Fibroblast of skin of right quadriceps (primary cell): ENCODE results near the gene CACNG4.
A peak's percentile ranks its signal among the peaks of the same experiment; 100 is the strongest.

Experiments used
- DNase-seq: peaks from one replicate; pipeline ENCODE4 v3.0.0-alpha.2; 2013

The CACNG4 gene

DNA sequence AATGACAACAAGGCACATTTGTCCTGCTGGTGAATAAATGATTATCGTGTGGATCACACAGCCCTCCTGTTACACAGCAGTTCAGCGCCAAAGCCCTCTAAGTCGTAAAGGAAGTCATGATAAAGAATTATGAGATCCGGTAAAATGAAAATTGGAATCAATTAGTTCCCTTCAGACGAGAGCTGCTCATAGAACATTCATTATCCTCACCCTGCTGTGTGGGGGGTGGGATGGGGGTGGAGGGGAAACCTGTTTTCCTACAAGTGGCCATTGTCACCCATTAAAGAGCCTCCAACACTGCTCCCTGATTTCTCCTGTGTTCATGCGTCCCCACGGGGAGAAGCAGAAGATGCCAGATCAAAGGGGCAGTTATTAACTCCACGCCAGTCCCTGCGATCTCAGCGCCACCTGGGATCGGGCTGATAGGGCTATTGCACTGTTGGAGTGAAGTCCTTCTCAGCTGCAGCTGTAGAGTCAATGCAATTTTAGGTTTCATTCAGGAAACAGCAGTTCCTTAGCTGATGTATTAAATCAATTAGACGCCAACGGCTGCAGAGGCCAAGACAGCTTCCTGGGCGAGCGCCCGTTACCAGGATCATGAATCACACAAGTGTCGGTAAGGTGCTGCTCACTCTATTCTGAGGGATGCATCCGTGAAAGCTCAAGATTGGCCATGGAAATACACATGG, 19.2 kb upstream of the CACNG4 start:
- DNase-seq, result peak; percentile 57

DNA sequence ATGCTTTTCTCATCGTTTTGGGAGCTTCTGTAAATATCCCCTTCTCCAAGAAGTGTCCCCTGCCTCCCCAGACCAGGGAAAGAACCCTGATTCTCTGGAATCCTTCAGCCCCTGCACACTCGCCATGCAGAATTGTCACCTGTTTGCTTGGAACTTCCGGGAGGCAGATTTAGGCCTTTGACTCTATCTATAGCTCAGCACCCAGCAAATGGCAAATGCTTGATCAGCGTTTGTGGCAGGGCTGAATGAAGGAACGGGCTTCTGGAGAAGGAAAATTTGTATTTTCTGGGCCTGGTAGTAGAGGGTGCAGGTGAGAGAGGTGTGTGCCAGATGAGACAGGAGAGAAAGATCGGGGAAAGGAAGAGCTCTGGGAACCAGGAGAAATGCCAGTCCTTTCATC, 18.3 kb upstream of the CACNG4 start:
- no peak for DNase-seq

DNA sequence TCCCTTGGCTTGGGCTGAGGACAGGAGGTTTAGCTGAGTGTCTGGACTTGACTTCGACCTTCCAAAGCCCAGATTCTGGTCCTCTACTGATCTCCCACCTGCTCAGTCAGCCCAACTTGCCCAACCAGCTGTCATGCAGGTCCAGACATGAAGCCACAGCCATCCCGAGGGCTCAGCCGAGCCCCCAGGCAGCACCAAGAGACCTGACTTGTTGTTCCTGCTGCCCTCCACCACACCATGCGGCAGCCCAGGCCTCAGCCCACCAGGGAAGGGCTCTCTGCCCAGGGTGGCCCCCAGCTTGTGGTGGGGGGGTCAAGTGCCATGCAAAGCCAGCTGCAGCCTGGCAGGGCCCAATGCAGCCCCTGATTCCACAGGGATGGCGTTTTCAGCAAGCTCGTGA, 17.2 kb upstream of the CACNG4 start:
- no peak for DNase-seq

DNA sequence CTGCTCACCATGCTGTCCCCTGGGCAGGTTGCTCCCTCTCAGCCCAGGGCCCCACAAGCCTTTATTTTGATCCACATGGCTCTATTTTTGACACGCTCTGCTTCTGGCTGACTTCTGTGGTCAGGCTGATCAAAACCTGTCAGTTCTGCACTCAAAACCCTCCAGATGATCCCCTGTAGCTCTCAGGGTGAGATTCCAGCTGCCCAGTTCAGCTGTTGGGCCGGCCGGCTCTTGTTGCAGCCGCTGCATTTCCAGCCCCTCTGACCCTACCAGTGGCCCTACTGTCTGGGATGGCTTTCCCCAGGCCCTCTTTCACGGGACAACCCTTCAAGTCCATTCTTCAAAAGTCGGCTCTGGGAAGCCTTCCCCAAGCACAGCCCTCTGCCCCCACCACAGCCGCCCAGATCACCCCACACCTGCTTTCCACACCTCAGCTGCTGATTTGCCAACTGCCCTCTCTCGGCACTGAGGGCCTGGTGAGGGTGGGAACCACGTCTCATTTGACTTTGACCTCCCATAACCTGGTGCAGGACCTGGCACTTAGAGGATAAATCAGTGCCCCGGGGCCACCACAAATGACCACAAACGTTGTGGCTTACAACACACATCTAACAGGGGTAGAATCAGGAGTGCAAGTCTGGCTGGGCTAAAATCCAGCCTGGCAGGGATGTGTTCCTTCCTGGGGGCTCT, 16.3 kb upstream of the CACNG4 start:
- DNase-seq, result no peak

DNA sequence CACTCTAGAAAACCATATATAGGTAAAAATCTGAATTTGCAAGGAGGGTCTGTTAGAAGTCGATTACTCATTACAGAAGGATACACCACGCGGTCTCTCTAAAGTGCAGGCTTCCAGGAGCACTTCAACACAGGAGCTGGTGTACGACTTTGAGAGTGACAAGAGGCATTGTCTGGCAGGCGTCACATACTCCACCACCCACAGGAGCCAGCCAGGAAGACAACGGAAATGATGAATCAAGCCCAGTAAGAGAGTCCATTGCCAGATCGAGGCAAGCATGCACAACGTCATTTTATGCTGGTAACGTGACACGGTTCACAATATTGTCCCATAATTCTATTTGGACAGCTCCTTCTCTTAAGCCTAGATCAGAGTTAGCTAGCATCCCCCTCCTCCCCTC, 15.0 kb upstream of the CACNG4 start:
- peak; percentile 30 for DNase-seq

DNA sequence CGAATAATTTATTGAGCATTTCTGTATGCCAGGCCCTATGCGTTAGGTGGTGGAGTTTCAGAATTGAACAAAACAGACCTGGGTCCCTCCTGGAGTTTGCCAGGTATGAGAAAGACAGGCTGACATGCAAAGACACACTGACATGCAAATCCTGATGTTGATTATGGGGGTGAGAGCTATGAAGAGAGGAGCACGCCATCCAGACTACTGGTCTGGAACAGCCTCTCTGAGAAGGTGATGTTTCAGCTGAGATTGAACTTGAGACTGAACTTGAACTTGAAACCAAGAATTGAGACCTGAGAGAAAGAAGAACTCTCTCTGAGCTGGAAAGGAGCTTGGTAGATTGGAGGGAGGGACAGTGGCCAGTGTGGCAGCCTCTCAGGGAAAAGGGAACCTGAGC, 14.2 kb upstream of the CACNG4 start:
- DNase-seq, result no peak

DNA sequence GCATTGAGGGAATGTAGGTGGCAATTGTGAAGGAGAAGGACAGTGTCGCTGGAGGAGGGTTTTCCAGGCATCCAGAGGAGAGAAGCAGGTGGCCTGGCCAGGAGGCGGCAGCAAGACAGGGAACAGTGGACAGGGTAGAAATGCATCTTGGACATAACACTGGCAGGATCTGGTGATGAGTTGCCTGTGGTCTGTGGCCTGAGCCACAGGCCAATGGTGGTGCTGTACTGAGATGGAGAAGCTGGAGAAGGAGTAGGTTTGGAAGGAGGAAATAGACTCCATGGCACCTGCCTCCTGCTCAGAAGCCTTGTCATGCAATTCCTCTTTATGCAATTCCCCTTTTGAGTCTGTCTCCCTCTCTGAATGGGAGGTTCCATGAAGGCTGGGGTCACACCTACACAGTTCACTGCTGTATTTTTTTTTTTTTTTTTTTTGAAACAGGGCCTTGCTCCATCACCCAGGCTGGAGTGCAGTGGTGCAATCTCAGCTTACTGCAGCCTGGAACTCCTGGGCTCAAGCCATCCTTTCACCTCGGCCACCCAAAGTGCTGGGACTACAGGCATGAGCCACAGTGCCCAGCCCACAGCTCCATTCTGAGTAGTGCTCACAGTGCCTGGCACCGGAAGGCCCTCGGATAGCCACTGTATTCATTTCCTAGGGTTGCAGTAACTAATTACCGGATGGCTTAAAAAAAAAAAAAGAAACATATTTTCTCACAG, 13.5 kb upstream of the CACNG4 start:
- DNase-seq, result no peak

DNA sequence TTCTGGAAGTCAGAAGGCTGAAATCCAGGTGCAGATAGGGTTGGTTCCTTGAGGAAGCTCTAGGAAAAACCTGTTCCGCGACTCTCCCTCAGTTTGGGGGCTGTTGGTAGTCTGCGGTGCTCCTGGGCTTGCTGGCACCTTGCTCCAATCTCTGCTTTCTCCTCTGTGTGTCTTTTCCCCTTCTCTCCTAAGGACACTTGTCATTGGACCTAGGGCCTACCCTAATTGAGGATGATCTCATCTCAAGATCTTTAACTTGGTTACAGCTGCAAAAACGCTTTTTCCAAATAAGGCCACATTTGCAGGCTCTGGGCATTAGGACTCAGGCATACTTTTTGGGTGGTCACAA, 12.9 kb upstream of the CACNG4 start:
- no peak for DNase-seq

DNA sequence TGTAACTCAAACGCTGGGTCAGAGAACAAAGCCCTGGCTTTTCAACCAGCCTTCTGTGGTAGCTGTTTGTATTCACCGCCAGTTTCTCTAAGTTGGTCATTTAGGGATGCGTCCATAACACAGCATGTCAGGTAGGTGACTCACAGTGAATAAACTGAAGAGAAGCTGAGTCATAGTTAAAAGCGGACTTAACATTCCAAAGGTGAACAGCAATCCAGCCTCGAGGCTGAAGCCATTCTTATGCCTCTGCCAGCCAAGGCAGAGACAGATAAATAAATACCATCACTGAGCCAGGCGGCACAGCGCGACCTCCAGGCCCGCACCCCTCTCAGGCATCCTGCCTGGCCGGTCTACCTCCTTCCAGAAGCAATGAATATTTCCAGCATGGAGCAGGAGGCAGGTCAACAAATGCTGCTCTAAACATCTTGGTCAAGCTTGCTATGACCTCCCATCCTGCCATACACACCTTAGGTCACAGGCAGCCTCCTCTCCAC, 12.4 kb upstream of the CACNG4 start:
- DNase-seq, result peak; percentile 83

DNA sequence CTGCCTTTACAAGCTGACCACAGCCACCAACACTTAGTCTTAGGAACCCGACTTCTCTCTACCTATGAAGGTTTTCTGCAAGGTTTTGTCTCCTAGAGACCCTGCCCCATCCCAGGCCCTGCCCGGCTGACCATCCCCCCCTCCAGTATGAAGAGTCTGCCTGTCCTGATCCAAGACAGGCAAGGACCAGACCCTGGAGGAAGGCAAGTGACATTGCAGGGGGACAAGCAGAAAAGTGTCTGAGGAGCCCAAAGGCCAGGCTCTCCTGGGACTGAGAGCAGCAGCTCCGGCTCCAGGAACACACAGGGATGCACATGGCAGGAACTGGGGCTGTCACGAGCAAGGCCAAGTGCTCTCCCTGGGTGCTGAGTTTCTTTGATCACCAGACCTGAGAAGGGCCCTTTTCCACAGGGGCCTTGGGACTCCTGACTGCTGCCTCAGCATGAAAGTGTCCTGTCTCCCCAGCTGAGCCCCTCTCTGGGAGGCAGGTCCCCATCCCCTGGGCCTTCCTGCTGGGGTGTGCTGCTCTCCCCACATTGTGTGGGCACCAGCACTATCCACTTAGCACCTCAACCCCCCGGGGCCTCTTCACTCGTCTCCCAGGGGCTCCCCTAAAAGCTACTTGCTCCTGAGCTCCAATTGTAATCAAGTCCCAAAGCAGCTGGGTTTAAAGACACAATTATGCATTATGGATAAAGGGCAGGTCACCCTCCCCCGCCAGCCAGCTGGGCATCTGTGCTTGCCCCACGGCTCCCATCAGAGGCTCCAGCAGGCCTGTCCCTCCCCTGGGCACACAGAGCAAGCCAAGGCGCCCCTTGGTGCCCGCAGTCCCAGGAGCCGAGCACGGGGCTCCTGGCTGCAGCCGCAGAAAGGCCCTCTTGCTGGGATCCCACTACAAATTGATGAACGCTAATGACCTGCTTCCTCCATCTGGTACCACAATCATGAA, 11.6 kb upstream of the CACNG4 start:
- no peak for DNase-seq

DNA sequence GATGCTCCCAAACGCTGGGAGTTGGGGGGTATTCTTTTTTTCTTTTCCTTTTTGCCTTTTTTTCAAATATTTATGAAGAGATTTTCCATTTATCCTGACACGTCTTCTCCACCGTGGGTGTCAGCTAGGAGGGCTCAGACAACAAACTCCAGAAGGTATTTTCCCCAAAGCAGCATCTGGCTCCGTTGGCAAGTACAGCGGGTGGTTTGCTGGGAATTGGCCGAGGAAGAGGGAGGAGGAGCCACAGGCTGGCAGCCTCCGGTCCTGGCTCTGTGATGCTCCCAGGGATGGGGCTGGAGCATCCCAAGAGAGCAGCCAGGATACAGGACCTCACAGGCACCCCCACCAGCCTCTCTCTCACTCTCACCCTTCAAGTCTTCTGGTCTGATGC, 10.9 kb upstream of the CACNG4 start:
- no peak for DNase-seq

DNA sequence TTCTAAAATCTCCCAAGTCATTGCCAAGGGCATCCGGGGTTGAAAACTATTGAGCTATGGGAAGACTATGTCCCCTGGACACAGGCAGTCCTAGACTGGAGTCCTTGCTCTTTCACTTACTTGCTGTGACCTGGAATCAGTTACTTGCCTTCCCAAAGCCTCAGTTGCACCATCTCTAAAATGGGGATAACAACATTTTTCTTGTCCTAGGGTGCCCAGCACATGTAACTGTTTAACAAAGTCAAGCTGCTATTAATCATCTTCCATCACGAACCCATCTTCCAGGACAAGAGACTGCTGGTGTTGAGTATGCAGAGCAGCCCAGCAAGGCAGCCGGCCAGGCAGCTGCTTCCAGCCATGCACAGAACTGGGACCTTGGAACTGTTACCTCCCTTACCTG, 9.9 kb upstream of the CACNG4 start:
- DNase-seq, result no peak

DNA sequence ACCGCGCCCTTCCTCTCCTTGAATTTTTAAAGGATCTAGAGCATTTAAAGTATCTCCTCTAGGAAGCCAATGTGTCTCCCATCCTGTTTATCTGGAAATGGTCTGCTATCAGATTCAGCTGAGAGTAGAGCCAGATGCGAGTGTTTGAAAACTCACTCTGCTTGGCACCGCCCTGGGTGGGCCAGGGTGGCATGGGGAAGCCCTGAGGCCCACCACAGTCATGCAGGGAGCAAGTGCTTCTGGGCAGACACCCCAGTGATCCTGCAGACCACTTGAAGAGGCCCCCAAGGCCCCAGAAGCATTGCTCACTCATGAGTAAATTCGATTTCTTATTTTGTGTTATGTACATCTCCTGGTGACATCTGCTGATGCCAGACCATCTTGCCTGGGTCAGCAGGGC, 8.7 kb upstream of the CACNG4 start:
- DNase-seq, result no peak

DNA sequence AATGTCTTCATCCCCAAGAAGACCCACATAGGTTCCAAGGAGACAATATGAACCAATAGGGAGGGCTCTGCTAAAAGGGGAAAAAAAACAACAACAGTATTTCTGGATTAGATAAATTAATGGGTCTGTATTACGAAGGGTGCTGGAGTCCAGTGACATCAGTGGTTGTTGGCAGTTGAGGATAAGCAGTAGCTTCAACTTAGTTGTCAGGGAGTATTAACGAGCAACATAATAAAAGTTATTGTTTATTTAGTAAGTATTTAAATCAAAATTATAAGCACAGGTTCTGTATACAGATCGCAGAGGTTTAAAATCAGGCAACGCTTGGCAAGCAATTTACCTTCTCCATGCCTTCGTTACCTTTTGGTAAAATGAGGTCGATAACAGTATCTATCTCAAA, 7.6 kb upstream of the CACNG4 start:
- DNase-seq, result no peak

DNA sequence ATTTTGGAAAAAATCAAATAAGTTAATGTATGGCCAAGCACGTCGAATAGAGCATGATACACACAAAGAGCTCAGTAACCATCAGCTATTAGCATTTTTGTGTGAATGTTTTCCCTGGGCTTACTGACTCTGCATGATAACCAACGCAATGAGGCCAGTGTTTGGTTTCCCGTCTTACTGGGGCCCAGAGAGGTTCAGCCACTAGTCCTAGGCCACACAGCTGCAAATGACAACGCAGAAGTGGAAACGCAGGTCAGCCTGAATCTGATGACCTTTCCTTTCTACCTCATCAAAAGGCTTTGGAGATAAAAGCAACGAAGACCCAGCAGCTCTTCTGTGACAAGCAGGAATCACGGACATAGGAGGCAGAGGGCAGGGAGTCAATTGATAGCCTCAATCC, 7.2 kb upstream of the CACNG4 start:
- DNase-seq, result no peak

DNA sequence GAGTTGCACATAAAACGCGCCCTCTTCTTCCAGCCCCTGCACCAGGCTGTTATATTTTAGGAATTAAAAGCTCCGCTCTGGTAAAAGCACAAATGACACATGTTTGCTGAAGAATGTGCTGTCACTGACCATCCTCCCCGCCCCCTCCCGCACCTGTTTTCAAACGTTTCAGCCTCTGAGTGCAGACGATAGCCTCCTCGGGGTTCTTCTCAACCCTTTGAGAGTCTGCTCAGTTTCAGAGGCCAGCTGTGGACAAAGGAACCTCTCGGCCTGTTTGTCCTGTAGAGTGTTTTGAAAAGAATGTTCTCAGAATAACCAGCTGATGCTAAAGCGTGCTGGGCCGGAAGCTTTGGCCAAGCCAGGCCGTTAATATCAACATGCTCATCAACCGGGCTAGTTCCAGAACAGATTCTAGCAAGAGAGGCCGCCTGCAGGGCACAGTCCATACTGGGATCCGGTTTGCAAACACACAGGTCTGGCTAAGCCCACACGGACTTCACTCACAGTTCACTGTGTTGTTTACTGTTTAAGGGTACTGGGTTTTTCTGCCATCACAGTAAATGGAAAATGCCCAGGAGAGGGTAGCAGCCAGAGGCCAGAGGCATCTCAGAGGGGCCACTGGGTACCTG, 6.4 kb upstream of the CACNG4 start:
- DNase-seq, result no peak

DNA sequence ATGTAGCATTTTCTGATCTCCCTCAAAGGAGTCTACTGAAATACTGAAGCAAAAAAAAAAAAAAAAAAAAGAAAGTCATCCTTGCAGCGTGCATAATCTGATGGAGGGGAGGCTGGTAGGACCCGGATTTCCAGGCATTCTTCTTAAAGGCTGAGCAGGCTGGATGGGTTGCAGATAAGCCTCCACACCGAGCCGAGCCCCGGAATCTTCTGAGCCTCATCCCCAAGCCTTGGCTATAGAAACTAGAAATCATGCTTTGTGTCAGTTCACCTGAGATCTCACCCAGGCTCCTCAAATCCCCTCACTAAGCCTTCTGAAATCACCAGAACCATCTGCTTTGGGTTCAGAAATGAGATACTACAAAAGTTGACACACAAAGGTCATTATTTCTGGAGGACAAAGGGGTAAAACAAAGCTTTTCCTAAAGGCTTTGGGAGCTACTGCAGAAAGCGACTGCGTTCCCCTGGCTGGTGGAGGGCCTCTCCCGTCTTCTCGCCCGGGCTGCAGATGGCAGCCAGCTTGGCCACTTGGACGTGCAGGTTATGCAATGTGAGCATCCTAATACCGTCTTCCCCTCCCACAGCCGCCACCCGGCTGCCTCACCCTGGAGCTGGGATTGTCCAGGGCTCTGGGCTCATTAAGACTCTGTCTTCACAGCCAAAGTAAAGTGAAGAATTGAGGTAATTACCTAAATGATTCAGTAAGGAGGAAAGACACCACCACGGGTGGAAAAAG, 4.7 kb upstream of the CACNG4 start:
- DNase-seq, result no peak

DNA sequence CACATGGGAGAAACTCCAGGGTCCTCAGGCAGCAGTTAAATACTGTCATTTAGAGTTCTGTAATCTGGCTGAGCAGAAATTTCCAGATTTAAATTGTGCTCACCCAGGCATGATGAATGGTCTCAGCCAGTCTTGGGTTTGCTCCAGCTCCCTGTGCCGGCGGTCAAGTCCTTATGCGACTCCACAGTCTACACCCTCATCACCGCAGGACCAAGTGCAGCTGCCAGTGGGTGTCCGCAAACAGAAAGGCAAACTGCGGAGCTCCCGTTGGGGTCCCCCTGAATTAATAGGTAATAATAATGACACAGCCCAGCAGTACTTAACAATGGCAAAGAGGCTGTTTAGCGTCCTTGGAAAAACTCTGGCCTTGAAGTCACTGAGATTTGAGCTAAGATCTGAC, 3.9 kb upstream of the CACNG4 start:
- no peak for DNase-seq

DNA sequence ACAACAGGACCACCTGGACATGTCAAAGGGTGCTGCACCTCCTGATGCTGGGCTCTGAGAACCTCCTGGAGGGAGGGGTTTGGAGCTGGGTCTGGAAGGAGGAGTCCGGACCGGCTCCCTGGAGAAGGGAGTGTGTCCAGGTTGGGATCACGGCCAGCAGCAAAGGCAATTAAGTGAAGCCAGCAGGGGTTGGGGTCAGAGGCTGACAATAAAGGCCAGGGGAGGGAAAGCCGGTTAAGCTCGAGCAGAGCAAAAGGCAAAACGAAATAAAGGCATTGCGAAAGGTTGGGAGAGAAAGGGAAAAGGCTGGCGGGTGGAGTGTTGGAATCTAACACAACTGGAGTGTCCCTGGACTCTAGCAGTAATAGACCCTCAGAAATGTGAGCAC, 992 bp upstream of the CACNG4 start:
- DNase-seq, result no peak

DNA sequence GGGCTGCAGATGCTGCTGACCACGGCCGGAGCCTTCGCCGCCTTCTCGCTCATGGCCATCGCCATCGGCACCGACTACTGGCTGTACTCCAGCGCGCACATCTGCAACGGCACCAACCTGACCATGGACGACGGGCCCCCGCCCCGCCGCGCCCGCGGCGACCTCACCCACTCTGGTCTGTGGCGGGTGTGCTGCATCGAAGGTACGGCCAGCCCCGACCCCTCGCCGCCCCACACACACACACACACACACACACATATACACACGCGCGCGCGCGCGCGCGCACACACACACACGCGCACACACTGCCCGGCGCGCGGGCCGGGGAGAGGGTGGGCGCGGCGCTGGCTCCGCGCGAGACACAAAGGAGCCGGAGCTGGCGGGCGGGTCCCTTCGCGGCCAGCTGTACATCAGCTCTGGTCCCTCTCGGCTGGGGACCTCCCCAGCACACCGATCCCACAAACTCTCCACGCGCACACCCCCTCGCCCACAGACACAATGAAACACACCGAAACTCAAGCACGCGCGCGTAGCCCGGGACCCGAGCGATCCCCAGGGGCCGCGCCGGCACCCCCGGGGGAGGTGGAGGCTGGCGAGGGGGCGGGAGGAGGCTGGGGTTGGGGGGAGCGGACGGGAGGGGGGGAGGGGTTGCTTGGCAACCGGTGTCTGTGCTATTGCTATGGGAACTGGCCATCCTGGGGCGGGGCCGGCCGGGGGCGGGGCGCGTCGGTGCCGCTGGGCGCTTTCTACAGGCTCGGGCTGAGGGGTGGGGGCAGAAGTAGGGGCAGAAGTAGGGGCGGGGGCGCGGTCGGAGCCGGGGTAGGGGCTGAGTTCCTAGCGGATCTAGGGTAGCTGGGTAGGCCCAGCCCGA, 658 bp downstream of the CACNG4 start:
- no peak for DNase-seq

DNA sequence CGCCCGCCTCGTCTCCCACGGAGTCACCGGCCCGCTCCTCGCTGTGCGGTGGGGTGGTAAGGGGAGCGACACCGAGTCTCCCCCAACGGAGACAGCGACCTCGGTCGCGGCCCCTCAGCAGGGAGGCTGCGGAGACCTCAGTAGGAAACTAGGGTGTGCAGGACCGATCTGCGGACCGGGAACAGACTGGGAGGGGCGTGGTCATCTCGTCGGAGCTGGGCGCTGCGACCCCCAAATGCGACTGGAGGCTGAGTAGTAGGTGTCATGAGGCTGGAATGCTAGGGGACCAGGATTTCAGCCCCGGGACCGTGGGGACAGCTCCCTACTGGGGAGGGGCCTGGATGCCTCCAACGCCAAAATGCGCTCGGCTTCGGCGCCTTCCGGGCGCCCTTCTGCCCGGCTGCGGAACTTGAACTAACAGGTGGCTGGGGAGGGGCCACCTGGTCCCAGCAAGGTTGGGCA, 1.3 kb downstream of the CACNG4 start:
- no peak for DNase-seq
